Astrocyte (in vitro differentiated cells and primary cell): ENCODE results near the gene ISCU.

Source experiments
- EZH2 ChIP-seq: IDR thresholded peaks from 2 replicates; pipeline ENCODE4 v1.6.1; 2012; ENCODE audit warnings: mild to moderate bottlenecking, low read length, inconsistent platforms; ENCODE audit not compliant: insufficient read depth
- TF ChIP-seq, protein P1 (sequence below): IDR thresholded peaks from 2 replicates; pipeline ENCODE4 v1.5.1; 2011; ENCODE audit warnings: low read depth, mild to moderate bottlenecking, inconsistent platforms, low read length, moderate library complexity; ENCODE audit not compliant: insufficient read depth

DNA sequence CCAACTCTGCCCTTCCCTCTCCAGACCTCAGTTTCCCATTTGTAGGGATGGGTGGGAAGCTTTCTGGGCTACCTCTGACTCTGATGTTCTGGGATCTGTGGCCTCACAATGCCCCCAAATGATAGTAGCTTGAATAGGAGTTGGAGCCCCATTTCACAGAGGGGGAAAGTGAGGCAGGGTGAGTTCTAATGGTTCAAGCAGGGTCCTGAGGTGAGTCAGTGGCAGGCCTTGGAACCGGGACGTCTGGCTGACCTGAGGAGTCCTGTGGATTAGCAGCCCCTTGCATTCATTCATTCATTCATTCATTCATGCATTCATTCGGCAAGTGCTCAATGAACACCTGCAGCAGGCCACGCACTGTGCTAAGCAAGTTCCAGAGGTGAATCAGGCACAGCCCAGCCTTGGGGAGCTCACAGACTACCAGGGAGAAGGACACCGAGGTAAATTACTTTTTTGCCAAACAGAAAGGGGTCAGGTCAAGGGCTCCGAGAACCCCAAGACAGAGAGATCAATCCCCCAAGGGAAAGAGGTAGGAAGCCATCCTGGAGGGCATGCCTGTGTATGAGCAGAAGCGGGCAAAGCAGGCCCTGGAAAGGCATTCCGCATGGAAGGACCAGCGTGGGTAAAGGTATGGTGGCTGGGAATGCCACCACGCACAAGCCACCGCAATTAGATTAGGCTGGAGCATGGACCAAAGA lies 36.3 kb downstream of the ISCU start:
- TF ChIP-seq, protein P1, sequence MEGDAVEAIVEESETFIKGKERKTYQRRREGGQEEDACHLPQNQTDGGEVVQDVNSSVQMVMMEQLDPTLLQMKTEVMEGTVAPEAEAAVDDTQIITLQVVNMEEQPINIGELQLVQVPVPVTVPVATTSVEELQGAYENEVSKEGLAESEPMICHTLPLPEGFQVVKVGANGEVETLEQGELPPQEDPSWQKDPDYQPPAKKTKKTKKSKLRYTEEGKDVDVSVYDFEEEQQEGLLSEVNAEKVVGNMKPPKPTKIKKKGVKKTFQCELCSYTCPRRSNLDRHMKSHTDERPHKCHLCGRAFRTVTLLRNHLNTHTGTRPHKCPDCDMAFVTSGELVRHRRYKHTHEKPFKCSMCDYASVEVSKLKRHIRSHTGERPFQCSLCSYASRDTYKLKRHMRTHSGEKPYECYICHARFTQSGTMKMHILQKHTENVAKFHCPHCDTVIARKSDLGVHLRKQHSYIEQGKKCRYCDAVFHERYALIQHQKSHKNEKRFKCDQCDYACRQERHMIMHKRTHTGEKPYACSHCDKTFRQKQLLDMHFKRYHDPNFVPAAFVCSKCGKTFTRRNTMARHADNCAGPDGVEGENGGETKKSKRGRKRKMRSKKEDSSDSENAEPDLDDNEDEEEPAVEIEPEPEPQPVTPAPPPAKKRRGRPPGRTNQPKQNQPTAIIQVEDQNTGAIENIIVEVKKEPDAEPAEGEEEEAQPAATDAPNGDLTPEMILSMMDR = no peak
- TF ChIP-seq EZH2 = no peak
